HEK293 (cell line): Measurements from ENCODE around the gene CHRNE.

Experiments used
- BCL11A ChIP-seq: fragments of 450-650 bp; formaldehyde crosslinking; IDR thresholded peaks from 2 replicates; pipeline ENCODE4 v1.5.1; 2016; ENCODE audit warnings: low read depth, missing biosample characterization, missing genetic modification characterization
- CTCF ChIP-seq: fragments of 450-650 bp; formaldehyde crosslinking; IDR thresholded peaks from 2 replicates; pipeline ENCODE4 v1.5.1; 2016; ENCODE audit warnings: missing biosample characterization, missing genetic modification characterization
- KLF10 ChIP-seq: fragments of 450-650 bp; IDR thresholded peaks from 2 replicates; pipeline ENCODE4 v1.5.1; 2018; ENCODE audit warnings: missing biosample characterization, mild to moderate bottlenecking, missing genetic modification characterization
- PBX3 ChIP-seq: sonication (generic); formaldehyde crosslinking; IDR thresholded peaks from 2 replicates; pipeline ENCODE4 v1.8.1; 2022; ENCODE audit warnings: mild to moderate bottlenecking, moderate library complexity, missing genetic modification reagents
- REPIN1 ChIP-seq: fragments of 450-650 bp; formaldehyde crosslinking; IDR thresholded peaks from 2 replicates; pipeline ENCODE4 v1.5.1; 2017; ENCODE audit warnings: missing biosample characterization, missing genetic modification characterization, low read depth
- SALL2 ChIP-seq: fragments of 450-650 bp; formaldehyde crosslinking; IDR thresholded peaks from 2 replicates; pipeline ENCODE4 v1.5.0; 2017; ENCODE audit warnings: missing biosample characterization, mild to moderate bottlenecking, missing genetic modification characterization, borderline replicate concordance
- ZEB2 ChIP-seq: fragments of 450-650 bp; formaldehyde crosslinking; IDR thresholded peaks from 2 replicates; pipeline ENCODE4 v1.5.1; 2016; ENCODE audit warnings: missing biosample characterization, missing genetic modification characterization
- ZNF138 ChIP-seq: fragments of 450-650 bp; formaldehyde crosslinking; IDR thresholded peaks from 2 replicates; pipeline ENCODE4 v1.5.1; 2016; ENCODE audit warnings: missing biosample characterization, missing genetic modification characterization, borderline replicate concordance
- ZNF175 ChIP-seq: fragments of 450-650 bp; formaldehyde crosslinking; IDR thresholded peaks from 2 replicates; pipeline ENCODE4 v1.5.1; 2016; ENCODE audit warnings: missing biosample characterization, missing genetic modification characterization
- ZNF302 ChIP-seq: fragments of 450-650 bp; formaldehyde crosslinking; IDR thresholded peaks from 2 replicates; pipeline ENCODE4 v1.5.1; 2016; ENCODE audit warnings: missing biosample characterization, missing genetic modification characterization, low read depth
- ZNF423 ChIP-seq: fragments of 450-650 bp; formaldehyde crosslinking; IDR thresholded peaks from 2 replicates; pipeline ENCODE4 v1.5.1; 2016; ENCODE audit warnings: missing biosample characterization, missing genetic modification characterization
- ZNF777 ChIP-seq: fragments of 450-650 bp; formaldehyde crosslinking; IDR thresholded peaks from 2 replicates; pipeline ENCODE4 v1.5.1; 2017; ENCODE audit warnings: missing biosample characterization, missing genetic modification characterization, borderline replicate concordance
- ZNF837 ChIP-seq: fragments of 450-650 bp; formaldehyde crosslinking; IDR thresholded peaks from 2 replicates; pipeline ENCODE4 v1.5.1; 2016; ENCODE audit warnings: missing biosample characterization, missing genetic modification characterization

- no peak for TF ChIP-seq CTCF (tag by site-specific recombination)
- no peak for TF ChIP-seq ZNF138
- TF ChIP-seq ZNF837 (tag by site-specific recombination) = no peak
- TF ChIP-seq REPIN1 (tag by site-specific recombination) = no peak
- no peak for TF ChIP-seq KLF10 (tag by site-specific recombination)
- no peak for TF ChIP-seq ZNF175
- TF ChIP-seq SALL2 (tag by site-specific recombination) = no peak
- no peak for TF ChIP-seq ZNF302 (tag by site-specific recombination)
- no peak for TF ChIP-seq ZNF423 (tag by site-specific recombination)
- TF ChIP-seq ZEB2 (tag by site-specific recombination) = no peak
- TF ChIP-seq BCL11A (tag by site-specific recombination) = no peak
- no peak for TF ChIP-seq PBX3 (CRISPR knock-in tag)
- no peak for TF ChIP-seq ZNF777 (tag by site-specific recombination)
Observed at GRCh38 chr17:4936436-4936835, 33.5 kb upstream of the CHRNE start.
